CD4-positive, alpha-beta T cell treated with Interleukin-15 for 1 hour (primary cell): ENCODE measurements around the gene PEPD.

ENCODE experiments used
- DNase-seq: peaks from one replicate; pipeline ENCODE4 v3.0.0-alpha.2; 2020

Gene PEPD

GRCh38 chr19:33392341-33393285 is 129.0 kb downstream of the PEPD start:
- DNase-seq, result no peak

GRCh38 chr19:33391631-33392249 is 129.9 kb downstream of the PEPD start:
- DNase-seq, result no peak

- no peak for DNase-seq
These were observed 130.5 kb downstream of the PEPD start for GRCh38 chr19:33390908-33391630.

- DNase-seq, result no peak
These were observed 131.3 kb downstream of the PEPD start for GRCh38 chr19:33390101-33390907.

- DNase-seq, result no peak
These were observed 132.0 kb downstream of the PEPD start for GRCh38 chr19:33389421-33390100.

- no peak for DNase-seq
These were observed 132.7 kb downstream of the PEPD start for GRCh38 chr19:33388725-33389420.

- no peak for DNase-seq
These were observed 133.3 kb downstream of the PEPD start for GRCh38 chr19:33388231-33388724.

GRCh38 chr19:33387351-33388230 is 134.0 kb downstream of the PEPD start:
- no peak for DNase-seq

- DNase-seq, result no peak
These were observed 135.2 kb downstream of the PEPD start for GRCh38 chr19:33386361-33386858.

- no peak for DNase-seq
These were observed 135.6 kb downstream of the PEPD start for GRCh38 chr19:33385956-33386355.

- DNase-seq, result no peak
These were observed 136.6 kb downstream of the PEPD start for GRCh38 chr19:33384983-33385382.

GRCh38 chr19:33383720-33384292 is 137.8 kb downstream of the PEPD start:
- DNase-seq, result no peak

- no peak for DNase-seq
These were observed 138.6 kb downstream of the PEPD start for GRCh38 chr19:33382982-33383381.

GRCh38 chr19:33382006-33382405 is 139.6 kb downstream of the PEPD start:
- DNase-seq, result no peak

- DNase-seq, result no peak
These were observed 140.5 kb downstream of the PEPD start for GRCh38 chr19:33381101-33381500.

GRCh38 chr19:33379151-33379829 is 142.3 kb downstream of the PEPD start:
- DNase-seq, result no peak

GRCh38 chr19:33377586-33378475 is 143.8 kb downstream of the PEPD start:
- DNase-seq, result no peak
